ENCODE data around the gene SOX30. TPM values are rescaled to one million over a fixed set of nuclear protein-coding genes. Genes with fewer than 3 reads are reported as not detected.
A peak's percentile ranks its signal among the peaks of the same experiment; 100 is the strongest.

SOX30 gene
- total RNA-seq, 3 donors from 2014 or later: 0.08 TPM; not detected in 2

- Mint-ChIP-seq H3K36me3 (ENCODE audit: insufficient read depth) (no peaks in the 10 kb centered on the region), H3K27me3 (ENCODE audit: low read depth) (no peaks in the 10 kb centered on the region), H3K9me3 (no peaks in the 10 kb centered on the region), H3K4me3 (peak overlapping the region; percentile 1), H3K4me1 (ENCODE audit: low read depth) (peaks cover 67% of the 10 kb centered on the region)
- DNase-seq (peak; percentile 62), ATAC-seq (peak; percentile 67 to 68)
Measured at GRCh38 chr5:157607371-157608161, 44.7 kb downstream of the SOX30 start.

GRCh38 chr5:157606046-157606445 is 46.2 kb downstream of the SOX30 start:
- no peaks in the 10 kb centered on the region for H3K27me3 Mint-ChIP-seq (ENCODE audit: low read depth)
- H3K9me3 Mint-ChIP-seq: no peaks in the 10 kb centered on the region
- H3K4me3 Mint-ChIP-seq: no peak overlapping the region
- no peak for DNase-seq
- peaks cover 67% of the 10 kb centered on the region for H3K4me1 Mint-ChIP-seq (ENCODE audit: low read depth)
- ATAC-seq: no peak
- no peaks in the 10 kb centered on the region for H3K36me3 Mint-ChIP-seq (ENCODE audit: insufficient read depth)

- ATAC-seq: peak; percentile 71 to 72
- peak overlapping the region; percentile 61 for H3K4me3 Mint-ChIP-seq
Measured at GRCh38 chr5:157603333-157604190, 48.7 kb downstream of the SOX30 start.

GRCh38 chr5:157602505-157602904 is 49.7 kb downstream of the SOX30 start:
- DNase-seq (peak; percentile 42), ATAC-seq (peak; percentile 62 to 64)
- Mint-ChIP-seq H3K27me3 (ENCODE audit: low read depth) (no peaks in the 10 kb centered on the region), H3K4me1 (ENCODE audit: low read depth) (peaks cover 74% of the 10 kb centered on the region), H3K4me3 (peak overlapping the region; percentile 43), H3K9me3 (peaks cover 3% of the 10 kb centered on the region), H3K36me3 (ENCODE audit: insufficient read depth) (no peaks in the 10 kb centered on the region)

More at GRCh38 chr5:157603333-157604190, 48.7 kb downstream of the SOX30 start:
- no peaks in the 10 kb centered on the region for H3K36me3 Mint-ChIP-seq (ENCODE audit: insufficient read depth)
- peak; percentile 59 for DNase-seq
- no peaks in the 10 kb centered on the region for H3K27me3 Mint-ChIP-seq (ENCODE audit: low read depth)
- peaks cover 75% of the 10 kb centered on the region for H3K4me1 Mint-ChIP-seq (ENCODE audit: low read depth)
- H3K9me3 Mint-ChIP-seq: peaks cover 2% of the 10 kb centered on the region

GRCh38 chr5:157600252-157600651 is 52.0 kb downstream of the SOX30 start:
- no peak for ATAC-seq
- Mint-ChIP-seq H3K27me3 (ENCODE audit: low read depth) (no peaks in the 10 kb centered on the region), H3K4me3 (no peak overlapping the region), H3K9me3 (peaks cover 3% of the 10 kb centered on the region), H3K4me1 (ENCODE audit: low read depth) (peaks cover 87% of the 10 kb centered on the region), H3K36me3 (ENCODE audit: insufficient read depth) (no peaks in the 10 kb centered on the region)
- no peak for DNase-seq

GRCh38 chr5:157599565-157599964 is 52.7 kb downstream of the SOX30 start:
- DNase-seq: no peak
- peaks cover 3% of the 10 kb centered on the region for H3K9me3 Mint-ChIP-seq
- no peaks in the 10 kb centered on the region for H3K36me3 Mint-ChIP-seq (ENCODE audit: insufficient read depth)
- no peak overlapping the region for H3K4me3 Mint-ChIP-seq
- H3K4me1 Mint-ChIP-seq (ENCODE audit: low read depth): peaks cover 89% of the 10 kb centered on the region
- no peak for ATAC-seq
- H3K27me3 Mint-ChIP-seq (ENCODE audit: low read depth): no peaks in the 10 kb centered on the region

GRCh38 chr5:157598350-157598936 is 53.8 kb downstream of the SOX30 start:
- Mint-ChIP-seq H3K4me3 (no peak overlapping the region), H3K27me3 (ENCODE audit: low read depth) (no peaks in the 10 kb centered on the region), H3K4me1 (ENCODE audit: low read depth) (peaks cover 88% of the 10 kb centered on the region)

GRCh38 chr5:157597277-157597676 is 55.0 kb downstream of the SOX30 start:
- ATAC-seq: no peak
- DNase-seq: no peak
- Mint-ChIP-seq H3K27me3 (ENCODE audit: low read depth) (no peaks in the 10 kb centered on the region), H3K9me3 (peaks cover 3% of the 10 kb centered on the region), H3K4me1 (ENCODE audit: low read depth) (peaks cover 88% of the 10 kb centered on the region), H3K36me3 (ENCODE audit: insufficient read depth) (no peaks in the 10 kb centered on the region), H3K4me3 (no peak overlapping the region)

More at GRCh38 chr5:157598350-157598936, 53.8 kb downstream of the SOX30 start:
- DNase-seq (no peak), ATAC-seq (peak in 1 of 2 donors; percentile 4)
- no peaks in the 10 kb centered on the region for H3K36me3 Mint-ChIP-seq (ENCODE audit: insufficient read depth)
- peaks cover 3% of the 10 kb centered on the region for H3K9me3 Mint-ChIP-seq

- Mint-ChIP-seq H3K4me3 (no peak overlapping the region), H3K4me1 (ENCODE audit: low read depth) (peaks cover 89% of the 10 kb centered on the region), H3K27me3 (ENCODE audit: low read depth) (no peaks in the 10 kb centered on the region), H3K9me3 (peaks cover 3% of the 10 kb centered on the region), H3K36me3 (ENCODE audit: insufficient read depth) (no peaks in the 10 kb centered on the region)
- ATAC-seq (peak; percentile 72), DNase-seq (peak; percentile 18)
Measured at GRCh38 chr5:157596487-157596886, 55.8 kb downstream of the SOX30 start.

- Mint-ChIP-seq H3K4me1 (ENCODE audit: low read depth) (peaks cover 78% of the 10 kb centered on the region), H3K36me3 (ENCODE audit: insufficient read depth) (no peaks in the 10 kb centered on the region), H3K9me3 (peaks cover 3% of the 10 kb centered on the region), H3K4me3 (no peak overlapping the region), H3K27me3 (ENCODE audit: low read depth) (no peaks in the 10 kb centered on the region)
- no peak for ATAC-seq
- DNase-seq: no peak
Measured at GRCh38 chr5:157594675-157595459, 57.4 kb downstream of the SOX30 start.

GRCh38 chr5:157594257-157594656 is 58.0 kb downstream of the SOX30 start:
- Mint-ChIP-seq H3K4me3 (no peak overlapping the region), H3K9me3 (peaks cover 3% of the 10 kb centered on the region), H3K4me1 (ENCODE audit: low read depth) (peaks cover 75% of the 10 kb centered on the region), H3K36me3 (ENCODE audit: insufficient read depth) (no peaks in the 10 kb centered on the region), H3K27me3 (ENCODE audit: low read depth) (no peaks in the 10 kb centered on the region)
- DNase-seq (no peak), ATAC-seq (peak; percentile 51 to 53)

- no peaks in the 10 kb centered on the region for H3K9me3 Mint-ChIP-seq
- no peak for DNase-seq
- H3K27me3 Mint-ChIP-seq (ENCODE audit: low read depth): no peaks in the 10 kb centered on the region
- H3K4me1 Mint-ChIP-seq (ENCODE audit: low read depth): peaks cover 65% of the 10 kb centered on the region
- no peaks in the 10 kb centered on the region for H3K36me3 Mint-ChIP-seq (ENCODE audit: insufficient read depth)
- no peak for ATAC-seq
- no peak overlapping the region for H3K4me3 Mint-ChIP-seq
Measured at GRCh38 chr5:157593052-157593757, 59.0 kb downstream of the SOX30 start.

GRCh38 chr5:157592594-157592993 is 59.6 kb downstream of the SOX30 start:
- ATAC-seq: no peak
- Mint-ChIP-seq H3K9me3 (no peaks in the 10 kb centered on the region), H3K4me3 (no peak overlapping the region), H3K36me3 (ENCODE audit: insufficient read depth) (no peaks in the 10 kb centered on the region), H3K27me3 (ENCODE audit: low read depth) (no peaks in the 10 kb centered on the region), H3K4me1 (ENCODE audit: low read depth) (peaks cover 60% of the 10 kb centered on the region)
- DNase-seq: no peak
